A673 (cell line): ENCODE measurements around the gene INPP4A.

Source experiments
- CTCF ChIP-seq: fragments of 300-800, 200-600 bp; sonication (generic); conservative IDR thresholded peaks from 2 replicates; pipeline ENCODE4 v1.5.1; 2017; ENCODE audit warnings: low read depth, mild to moderate bottlenecking, antibody characterized with exemption, low read length, moderate library complexity, mixed read lengths
- EZH2 ChIP-seq: fragments of 200-600 bp; sonication (generic); IDR thresholded peaks from 2 replicates; pipeline ENCODE4 v1.6.1; 2017; ENCODE audit warnings: borderline replicate concordance, low read depth, mild to moderate bottlenecking, mixed read lengths, antibody characterized with exemption, low read length; ENCODE audit not compliant: poor library complexity, severe bottlenecking

- no peak for TF ChIP-seq EZH2
- peak; percentile 52 for TF ChIP-seq CTCF
These were observed 189.9 kb downstream of the INPP4A start for GRCh38 chr2:98634406-98635092.
